Measurements from ENCODE around the gene MYO5B.

Gene MYO5B

GRCh38 chr18:50111398-50111797 lies 83.5 kb downstream of the MYO5B start:
- Histone ChIP-seq H3K4me1 (ENCODE audit: control insufficient read depth in 2 of 2, insufficient read depth in 1 of 2, low read depth in 1 of 2, low read length in 2 of 2) (no peaks in the 10 kb centered on the region), H3K9me3 (replicated peaks in 1 of 2; ENCODE audit: control insufficient read depth in 2 of 2, insufficient read depth in 1 of 2, low read depth in 1 of 2, low read length in 2 of 2) (no peaks in the 10 kb centered on the region), H2AK5ac (ENCODE audit: low read depth, low read length) (no peak overlapping the region), H3K23ac (ENCODE audit: low read depth, low read length, poor library complexity) (no peak overlapping the region), H3K79me1 (ENCODE audit: low read depth, low read length) (no peaks in the 10 kb centered on the region), H2BK12ac (ENCODE audit: low read length) (no peak overlapping the region), H3K14ac (ENCODE audit: low read length) (no peak overlapping the region), H2BK120ac (ENCODE audit: low read depth, low read length) (no peak overlapping the region), H3K18ac (ENCODE audit: low read length) (no peak overlapping the region), H3K4me3 (ENCODE audit: low read length in 2 of 2) (no peak overlapping the region), H3K36me3 (replicated peaks in 1 of 2; ENCODE audit: control insufficient read depth in 2 of 2, insufficient read depth in 2 of 2, low read length in 2 of 2) (no peaks in the 10 kb centered on the region), H2BK15ac (ENCODE audit: low read length) (no peak overlapping the region), H3K4ac (ENCODE audit: low read length) (no peak overlapping the region), H2BK5ac (ENCODE audit: low read length) (no peak overlapping the region), H4K91ac (ENCODE audit: low read depth, low read length, poor library complexity) (no peak overlapping the region), H3K27ac (replicated peaks; ENCODE audit: low read length) (no peak overlapping the region), H3K27me3 (ENCODE audit: control insufficient read depth in 3 of 3, insufficient read depth in 3 of 3, low read depth in 1 of 3, low read length in 3 of 3) (peaks cover 0 to 6% (median 2%) of the 10 kb centered on the region in 3 experiments), H3K4me2 (ENCODE audit: insufficient read depth, low read length, poor library complexity, severe bottlenecking) (no peak overlapping the region), H4K8ac (ENCODE audit: low read depth, low read length) (no peak overlapping the region), H3K9ac (ENCODE audit: low read depth, low read length, poor library complexity) (no peak overlapping the region), H2AFZ (ENCODE audit: low read length) (no peak overlapping the region)
- no peak for DNase-seq (ENCODE audit: low spot score)
- WGBS, 2 donors (ENCODE audit: extremely low coverage in 2 of 2, insufficient read length in 2 of 2, insufficient replicate concordance in 1 of 2) = no CpG with 5 or more reads among the region's 1 CpG

DNA sequence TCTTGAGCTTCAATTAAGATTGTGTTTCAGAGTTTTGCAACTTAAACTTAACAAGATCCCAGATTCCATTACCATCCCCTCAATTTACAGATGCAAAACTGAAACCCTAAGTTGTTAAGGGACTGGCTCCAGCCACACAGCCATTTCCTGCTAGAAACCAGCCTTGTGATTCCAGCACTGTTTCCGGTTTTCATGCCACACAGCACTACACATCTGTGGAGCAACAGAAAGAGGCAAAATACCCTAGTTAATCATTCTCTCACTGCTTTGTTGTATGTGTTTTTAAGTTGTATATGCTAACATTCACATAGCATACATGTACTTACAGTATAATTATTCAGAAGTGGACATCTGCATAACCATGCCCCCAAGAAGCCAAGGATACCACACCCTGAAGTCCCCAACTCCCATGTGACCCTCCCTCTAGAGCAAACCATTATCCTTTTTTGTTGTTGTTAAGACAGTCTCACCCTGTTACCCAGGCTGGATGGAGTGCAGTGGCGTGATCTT lies 87.4 kb downstream of the MYO5B start:
- no peak for DNase-seq (ENCODE audit: low spot score)
- no peak overlapping the region for H2BK5ac ChIP-seq (ENCODE audit: low read length)
- H3K4me3 ChIP-seq (ENCODE audit: low read length in 2 of 2) = no peak overlapping the region
- WGBS, 2 donors (ENCODE audit: extremely low coverage in 2 of 2, insufficient read length in 2 of 2, insufficient replicate concordance in 1 of 2) = no CpG with 5 or more reads among the region's 2 CpGs
- peaks cover 0 to 3% (median 0%) of the 10 kb centered on the region in 3 experiments for H3K27me3 ChIP-seq (ENCODE audit: control insufficient read depth in 3 of 3, insufficient read depth in 3 of 3, low read depth in 1 of 3, low read length in 3 of 3)
- no peak overlapping the region for H2AFZ ChIP-seq (ENCODE audit: low read length)
- H3K4me1 ChIP-seq (ENCODE audit: control insufficient read depth in 2 of 2, insufficient read depth in 1 of 2, low read depth in 1 of 2, low read length in 2 of 2) = no peaks in the 10 kb centered on the region
- H2BK15ac ChIP-seq (ENCODE audit: low read length) = no peak overlapping the region
- H2AK5ac ChIP-seq (ENCODE audit: low read depth, low read length) = no peak overlapping the region
- no peak overlapping the region for H3K27ac ChIP-seq (replicated peaks; ENCODE audit: low read length)
- H4K8ac ChIP-seq (ENCODE audit: low read depth, low read length) = no peak overlapping the region
- H3K18ac ChIP-seq (ENCODE audit: low read length) = no peak overlapping the region
- no peak overlapping the region for H3K4ac ChIP-seq (ENCODE audit: low read length)
- H3K9me3 ChIP-seq (replicated peaks in 1 of 2; ENCODE audit: control insufficient read depth in 2 of 2, insufficient read depth in 1 of 2, low read depth in 1 of 2, low read length in 2 of 2) = no peaks in the 10 kb centered on the region
- no peak overlapping the region for H4K91ac ChIP-seq (ENCODE audit: low read depth, low read length, poor library complexity)
- no peaks in the 10 kb centered on the region for H3K79me1 ChIP-seq (ENCODE audit: low read depth, low read length)
- no peak overlapping the region for H2BK12ac ChIP-seq (ENCODE audit: low read length)
- no peak overlapping the region for H3K4me2 ChIP-seq (ENCODE audit: insufficient read depth, low read length, poor library complexity, severe bottlenecking)
- H3K9ac ChIP-seq (ENCODE audit: low read depth, low read length, poor library complexity) = no peak overlapping the region
- H3K14ac ChIP-seq (ENCODE audit: low read length) = no peak overlapping the region
- no peak overlapping the region for H2BK120ac ChIP-seq (ENCODE audit: low read depth, low read length)
- H3K36me3 ChIP-seq (replicated peaks in 1 of 2; ENCODE audit: control insufficient read depth in 2 of 2, insufficient read depth in 2 of 2, low read length in 2 of 2) = no peaks in the 10 kb centered on the region
- H3K23ac ChIP-seq (ENCODE audit: low read depth, low read length, poor library complexity) = no peak overlapping the region

GRCh38 chr18:50105027-50105426 lies 89.9 kb downstream of the MYO5B start:
- H3K4me3 ChIP-seq (ENCODE audit: low read length in 2 of 2) = no peak overlapping the region
- no peak overlapping the region for H3K4me2 ChIP-seq (ENCODE audit: insufficient read depth, low read length, poor library complexity, severe bottlenecking)
- DNase-seq (ENCODE audit: low spot score) = no peak
- no peaks in the 10 kb centered on the region for H3K36me3 ChIP-seq (replicated peaks in 1 of 2; ENCODE audit: control insufficient read depth in 2 of 2, insufficient read depth in 2 of 2, low read length in 2 of 2)
- no CpG with 5 or more reads among the region's 1 CpG for WGBS, 2 donors (ENCODE audit: extremely low coverage in 2 of 2, insufficient read length in 2 of 2, insufficient replicate concordance in 1 of 2)
- H4K8ac ChIP-seq (ENCODE audit: low read depth, low read length) = no peak overlapping the region
- H3K18ac ChIP-seq (ENCODE audit: low read length) = no peak overlapping the region
- H2BK5ac ChIP-seq (ENCODE audit: low read length) = no peak overlapping the region
- no peak overlapping the region for H2BK15ac ChIP-seq (ENCODE audit: low read length)
- no peak overlapping the region for H2AK5ac ChIP-seq (ENCODE audit: low read depth, low read length)
- H3K27ac ChIP-seq (replicated peaks; ENCODE audit: low read length) = no peak overlapping the region
- no peaks in the 10 kb centered on the region for H3K4me1 ChIP-seq (ENCODE audit: control insufficient read depth in 2 of 2, insufficient read depth in 1 of 2, low read depth in 1 of 2, low read length in 2 of 2)
- H3K14ac ChIP-seq (ENCODE audit: low read length) = no peak overlapping the region
- no peak overlapping the region for H4K91ac ChIP-seq (ENCODE audit: low read depth, low read length, poor library complexity)
- H3K9ac ChIP-seq (ENCODE audit: low read depth, low read length, poor library complexity) = no peak overlapping the region
- H3K79me1 ChIP-seq (ENCODE audit: low read depth, low read length) = no peaks in the 10 kb centered on the region
- H3K27me3 ChIP-seq (ENCODE audit: control insufficient read depth in 3 of 3, insufficient read depth in 3 of 3, low read depth in 1 of 3, low read length in 3 of 3) = peaks cover 0 to 3% (median 0%) of the 10 kb centered on the region in 3 experiments
- H3K4ac ChIP-seq (ENCODE audit: low read length) = no peak overlapping the region
- no peaks in the 10 kb centered on the region for H3K9me3 ChIP-seq (replicated peaks in 1 of 2; ENCODE audit: control insufficient read depth in 2 of 2, insufficient read depth in 1 of 2, low read depth in 1 of 2, low read length in 2 of 2)
- H2AFZ ChIP-seq (ENCODE audit: low read length) = no peak overlapping the region
- no peak overlapping the region for H2BK120ac ChIP-seq (ENCODE audit: low read depth, low read length)
- no peak overlapping the region for H2BK12ac ChIP-seq (ENCODE audit: low read length)
- H3K23ac ChIP-seq (ENCODE audit: low read depth, low read length, poor library complexity) = no peak overlapping the region

GRCh38 chr18:50104421-50104820 lies 90.5 kb downstream of the MYO5B start:
- H3K14ac ChIP-seq (ENCODE audit: low read length) = no peak overlapping the region
- H3K27me3 ChIP-seq (ENCODE audit: control insufficient read depth in 3 of 3, insufficient read depth in 3 of 3, low read depth in 1 of 3, low read length in 3 of 3) = peaks cover 0 to 3% (median 0%) of the 10 kb centered on the region in 3 experiments
- no peak overlapping the region for H3K4me2 ChIP-seq (ENCODE audit: insufficient read depth, low read length, poor library complexity, severe bottlenecking)
- H3K4ac ChIP-seq (ENCODE audit: low read length) = no peak overlapping the region
- H3K9me3 ChIP-seq (replicated peaks in 1 of 2; ENCODE audit: control insufficient read depth in 2 of 2, insufficient read depth in 1 of 2, low read depth in 1 of 2, low read length in 2 of 2) = no peaks in the 10 kb centered on the region
- no peak overlapping the region for H2BK12ac ChIP-seq (ENCODE audit: low read length)
- H3K4me3 ChIP-seq (ENCODE audit: low read length in 2 of 2) = no peak overlapping the region
- no peak overlapping the region for H3K9ac ChIP-seq (ENCODE audit: low read depth, low read length, poor library complexity)
- H2AK5ac ChIP-seq (ENCODE audit: low read depth, low read length) = no peak overlapping the region
- no peak overlapping the region for H2BK15ac ChIP-seq (ENCODE audit: low read length)
- H3K36me3 ChIP-seq (replicated peaks in 1 of 2; ENCODE audit: control insufficient read depth in 2 of 2, insufficient read depth in 2 of 2, low read length in 2 of 2) = no peaks in the 10 kb centered on the region
- no peaks in the 10 kb centered on the region for H3K79me1 ChIP-seq (ENCODE audit: low read depth, low read length)
- H3K18ac ChIP-seq (ENCODE audit: low read length) = no peak overlapping the region
- DNase-seq (ENCODE audit: low spot score) = no peak
- no peak overlapping the region for H4K91ac ChIP-seq (ENCODE audit: low read depth, low read length, poor library complexity)
- no peak overlapping the region for H2BK120ac ChIP-seq (ENCODE audit: low read depth, low read length)
- H2AFZ ChIP-seq (ENCODE audit: low read length) = no peak overlapping the region
- no peak overlapping the region for H3K27ac ChIP-seq (replicated peaks; ENCODE audit: low read length)
- no peak overlapping the region for H2BK5ac ChIP-seq (ENCODE audit: low read length)
- H3K4me1 ChIP-seq (ENCODE audit: control insufficient read depth in 2 of 2, insufficient read depth in 1 of 2, low read depth in 1 of 2, low read length in 2 of 2) = no peaks in the 10 kb centered on the region
- H3K23ac ChIP-seq (ENCODE audit: low read depth, low read length, poor library complexity) = no peak overlapping the region
- no CpG with 5 or more reads among the region's 3 CpGs for WGBS, 2 donors (ENCODE audit: extremely low coverage in 2 of 2, insufficient read length in 2 of 2, insufficient replicate concordance in 1 of 2)
- H4K8ac ChIP-seq (ENCODE audit: low read depth, low read length) = no peak overlapping the region
